HCT116 (cell line): ENCODE results near the gene MYO10.

Experiments used
- CEBPB ChIP-seq: IDR thresholded peaks from 2 replicates; pipeline ENCODE4 v1.6.1; 2012; ENCODE audit warnings: low read depth
- EZH2 ChIP-seq: fragments of 200-600 bp; sonication (generic); IDR thresholded peaks from 2 replicates; pipeline ENCODE4 v1.6.1; 2017; ENCODE audit warnings: antibody characterized with exemption, mixed run types
- EZH2phosphoT487 ChIP-seq: fragments of 200-600 bp; IDR thresholded peaks from 2 replicates; pipeline ENCODE4 v1.6.1; 2018; ENCODE audit warnings: antibody characterized with exemption, borderline replicate concordance
- POLR2A ChIP-seq: IDR thresholded peaks from 2 replicates; pipeline ENCODE4 v1.7.0; 2011; ENCODE audit warnings: borderline replicate concordance; ENCODE audit not compliant: insufficient read depth, insufficient read length; ENCODE audit errors: extremely low read depth
- POLR2AphosphoS5 ChIP-seq: IDR thresholded peaks from 2 replicates; pipeline ENCODE4 v1.6.1; 2011; ENCODE audit warnings: mild to moderate bottlenecking, low read depth, low read length, moderate library complexity
- SIN3A ChIP-seq: IDR thresholded peaks from 2 replicates; pipeline ENCODE4 v1.6.1; 2012; ENCODE audit warnings: low read depth
- SP1 ChIP-seq: IDR thresholded peaks from 2 replicates; pipeline ENCODE4 v1.6.1; 2012; ENCODE audit warnings: low read depth
- YY1 ChIP-seq: IDR thresholded peaks from 2 replicates; pipeline ENCODE4 v1.6.1; 2011; ENCODE audit warnings: low read length, low read depth, moderate library complexity, mild to moderate bottlenecking; ENCODE audit not compliant: insufficient replicate concordance; ENCODE audit errors: extremely low read depth
- ZFX ChIP-seq: fragments of 450-650 bp; IDR thresholded peaks from 2 replicates; pipeline ENCODE4 v1.6.1; 2017
- ZNF274 ChIP-seq: fragments of 200-500 bp; sonication (Bioruptor generic); IDR thresholded peaks from 2 replicates; pipeline ENCODE4 v1.6.1; 2014; ENCODE audit warnings: mild to moderate bottlenecking, low read depth, low read length, inconsistent platforms
- TF ChIP-seq, protein P1 (sequence below), 3 experiments: fragments of 200-600 bp in 1 of 3; sonication (generic) in 1 of 3; IDR thresholded peaks in 2 of 3; conservative IDR thresholded peaks in 1 of 3; 2 replicates each; pipeline ENCODE4 v1.5.1; 2012 to 2017; ENCODE audit warnings: low read depth in 2 of 3, low read length in 2 of 3, antibody characterized with exemption in 1 of 3, borderline replicate concordance in 1 of 3, control low read depth in 1 of 3, mild to moderate bottlenecking in 1 of 3, mixed read lengths in 1 of 3, mixed run types in 1 of 3, moderate library complexity in 1 of 3; ENCODE audit not compliant: insufficient read depth in 1 of 3
- TF ChIP-seq, protein P2 (sequence below): IDR thresholded peaks from 2 replicates; pipeline ENCODE4 v1.6.1; 2012; ENCODE audit warnings: low read depth

DNA sequence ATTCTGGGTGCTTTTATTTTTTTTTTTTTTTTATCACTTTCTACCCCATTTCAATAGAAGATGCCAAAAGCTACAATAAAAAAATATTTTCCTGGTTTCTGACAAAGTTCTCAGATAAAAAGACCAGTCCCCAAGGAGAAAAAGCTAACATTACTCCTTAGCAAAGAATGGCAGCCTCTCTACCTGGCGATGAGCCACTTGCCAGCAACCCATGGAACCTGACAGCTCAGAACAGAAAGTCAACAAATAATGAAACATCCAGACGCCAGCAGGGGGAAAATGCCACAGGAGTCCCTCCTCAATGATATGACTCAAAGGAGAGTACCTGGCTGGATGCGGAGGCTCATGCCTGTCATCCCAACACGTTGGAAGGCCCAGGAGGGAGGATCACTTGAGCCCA, 123.2 kb downstream of the MYO10 start:
- TF ChIP-seq POLR2A (no peak), CEBPB (no peak), ZFX (no peak), SIN3A (no peak), POLR2AphosphoS5 (no peak), YY1 (no peak), EZH2phosphoT487 (no peak), EZH2 (no peak), ZNF274 (no peak), SP1 (no peak)
- TF ChIP-seq, protein P1, sequence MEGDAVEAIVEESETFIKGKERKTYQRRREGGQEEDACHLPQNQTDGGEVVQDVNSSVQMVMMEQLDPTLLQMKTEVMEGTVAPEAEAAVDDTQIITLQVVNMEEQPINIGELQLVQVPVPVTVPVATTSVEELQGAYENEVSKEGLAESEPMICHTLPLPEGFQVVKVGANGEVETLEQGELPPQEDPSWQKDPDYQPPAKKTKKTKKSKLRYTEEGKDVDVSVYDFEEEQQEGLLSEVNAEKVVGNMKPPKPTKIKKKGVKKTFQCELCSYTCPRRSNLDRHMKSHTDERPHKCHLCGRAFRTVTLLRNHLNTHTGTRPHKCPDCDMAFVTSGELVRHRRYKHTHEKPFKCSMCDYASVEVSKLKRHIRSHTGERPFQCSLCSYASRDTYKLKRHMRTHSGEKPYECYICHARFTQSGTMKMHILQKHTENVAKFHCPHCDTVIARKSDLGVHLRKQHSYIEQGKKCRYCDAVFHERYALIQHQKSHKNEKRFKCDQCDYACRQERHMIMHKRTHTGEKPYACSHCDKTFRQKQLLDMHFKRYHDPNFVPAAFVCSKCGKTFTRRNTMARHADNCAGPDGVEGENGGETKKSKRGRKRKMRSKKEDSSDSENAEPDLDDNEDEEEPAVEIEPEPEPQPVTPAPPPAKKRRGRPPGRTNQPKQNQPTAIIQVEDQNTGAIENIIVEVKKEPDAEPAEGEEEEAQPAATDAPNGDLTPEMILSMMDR (IDR thresholded peaks at IDR 0.05 in 2 of 3, conservative IDR thresholded peaks at IDR 0.05 in 1 of 3; ENCODE audit: borderline replicate concordance in 1 of 3, insufficient read depth in 1 of 3, low read depth in 2 of 3, low read length in 2 of 3) = no peak
- TF ChIP-seq, protein P2, sequence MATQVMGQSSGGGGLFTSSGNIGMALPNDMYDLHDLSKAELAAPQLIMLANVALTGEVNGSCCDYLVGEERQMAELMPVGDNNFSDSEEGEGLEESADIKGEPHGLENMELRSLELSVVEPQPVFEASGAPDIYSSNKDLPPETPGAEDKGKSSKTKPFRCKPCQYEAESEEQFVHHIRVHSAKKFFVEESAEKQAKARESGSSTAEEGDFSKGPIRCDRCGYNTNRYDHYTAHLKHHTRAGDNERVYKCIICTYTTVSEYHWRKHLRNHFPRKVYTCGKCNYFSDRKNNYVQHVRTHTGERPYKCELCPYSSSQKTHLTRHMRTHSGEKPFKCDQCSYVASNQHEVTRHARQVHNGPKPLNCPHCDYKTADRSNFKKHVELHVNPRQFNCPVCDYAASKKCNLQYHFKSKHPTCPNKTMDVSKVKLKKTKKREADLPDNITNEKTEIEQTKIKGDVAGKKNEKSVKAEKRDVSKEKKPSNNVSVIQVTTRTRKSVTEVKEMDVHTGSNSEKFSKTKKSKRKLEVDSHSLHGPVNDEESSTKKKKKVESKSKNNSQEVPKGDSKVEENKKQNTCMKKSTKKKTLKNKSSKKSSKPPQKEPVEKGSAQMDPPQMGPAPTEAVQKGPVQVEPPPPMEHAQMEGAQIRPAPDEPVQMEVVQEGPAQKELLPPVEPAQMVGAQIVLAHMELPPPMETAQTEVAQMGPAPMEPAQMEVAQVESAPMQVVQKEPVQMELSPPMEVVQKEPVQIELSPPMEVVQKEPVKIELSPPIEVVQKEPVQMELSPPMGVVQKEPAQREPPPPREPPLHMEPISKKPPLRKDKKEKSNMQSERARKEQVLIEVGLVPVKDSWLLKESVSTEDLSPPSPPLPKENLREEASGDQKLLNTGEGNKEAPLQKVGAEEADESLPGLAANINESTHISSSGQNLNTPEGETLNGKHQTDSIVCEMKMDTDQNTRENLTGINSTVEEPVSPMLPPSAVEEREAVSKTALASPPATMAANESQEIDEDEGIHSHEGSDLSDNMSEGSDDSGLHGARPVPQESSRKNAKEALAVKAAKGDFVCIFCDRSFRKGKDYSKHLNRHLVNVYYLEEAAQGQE = no peak
